HL-60 (cell line): ENCODE data around the gene GLRA3.

ENCODE experiments used
- DNase-seq, 2 experiments: peaks; one replicate each; pipeline ENCODE4 v3.0.0-alpha.2; 2010 to 2020; ENCODE audit warnings: low read depth in 1 of 2, low spot score in 1 of 2
- H3K27ac ChIP-seq: fragments of 250-450 bp; sonication (Bioruptor Pico); replicated peaks from 2 replicates; pipeline ENCODE4 v1.5.1; 2020; ENCODE audit warnings: mild to moderate bottlenecking, moderate library complexity
- H3K27me3 ChIP-seq: fragments of 250-450 bp; sonication (Bioruptor Pico); 2 replicates; pipeline ENCODE4 v1.5.1; 2021; ENCODE audit warnings: mild to moderate bottlenecking, moderate library complexity; ENCODE audit not compliant: insufficient read depth, poor library complexity, severe bottlenecking
- H3K4me3 ChIP-seq: replicated peaks from 2 replicates; pipeline ENCODE4 v1.5.1; 2011; ENCODE audit warnings: mild to moderate bottlenecking, control low read depth, low read length; ENCODE audit not compliant: insufficient read depth
- GABPA ChIP-seq: IDR thresholded peaks from 2 replicates; pipeline ENCODE4 v1.6.1; 2012; ENCODE audit warnings: low read depth
- POLR2AphosphoS5 ChIP-seq: IDR thresholded peaks from 2 replicates; pipeline ENCODE4 v1.6.1; 2012; ENCODE audit warnings: low read depth
- SPI1 ChIP-seq: IDR thresholded peaks from 2 replicates; pipeline ENCODE4 v1.6.1; 2012; ENCODE audit warnings: low read depth, mild to moderate bottlenecking, borderline replicate concordance
- TF ChIP-seq, protein P1 (sequence below): IDR thresholded peaks from one replicate; pipeline ENCODE4 v1.5.1; 2011; ENCODE audit warnings: low read length, control low read depth, inconsistent platforms; ENCODE audit not compliant: insufficient read depth
- TF ChIP-seq, protein P2 (sequence below): IDR thresholded peaks from 2 replicates; pipeline ENCODE4 v1.6.1; 2012; ENCODE audit warnings: low read depth; ENCODE audit not compliant: insufficient replicate concordance

Gene GLRA3

DNA sequence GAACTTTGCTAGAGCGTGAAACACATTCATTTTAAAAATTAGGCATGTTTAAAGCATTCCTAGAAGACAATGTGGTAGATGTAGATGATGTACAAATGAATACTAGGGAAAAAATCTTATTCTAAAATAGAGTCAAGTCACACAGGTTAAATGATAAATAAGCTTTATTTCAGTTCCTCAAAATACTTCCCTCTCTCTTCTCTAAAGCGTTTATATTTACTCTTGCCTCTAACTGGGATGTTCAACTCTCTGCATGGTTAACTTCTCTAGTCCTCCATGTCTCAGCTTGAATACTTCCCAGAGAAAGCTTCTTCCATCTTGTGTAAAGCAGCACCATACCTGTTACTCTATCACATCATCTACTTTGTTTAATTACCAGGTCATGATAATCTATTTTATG lies 30.9 kb upstream of the GLRA3 start:
- no peak overlapping the region for H3K4me3 ChIP-seq
- TF ChIP-seq, protein P1, sequence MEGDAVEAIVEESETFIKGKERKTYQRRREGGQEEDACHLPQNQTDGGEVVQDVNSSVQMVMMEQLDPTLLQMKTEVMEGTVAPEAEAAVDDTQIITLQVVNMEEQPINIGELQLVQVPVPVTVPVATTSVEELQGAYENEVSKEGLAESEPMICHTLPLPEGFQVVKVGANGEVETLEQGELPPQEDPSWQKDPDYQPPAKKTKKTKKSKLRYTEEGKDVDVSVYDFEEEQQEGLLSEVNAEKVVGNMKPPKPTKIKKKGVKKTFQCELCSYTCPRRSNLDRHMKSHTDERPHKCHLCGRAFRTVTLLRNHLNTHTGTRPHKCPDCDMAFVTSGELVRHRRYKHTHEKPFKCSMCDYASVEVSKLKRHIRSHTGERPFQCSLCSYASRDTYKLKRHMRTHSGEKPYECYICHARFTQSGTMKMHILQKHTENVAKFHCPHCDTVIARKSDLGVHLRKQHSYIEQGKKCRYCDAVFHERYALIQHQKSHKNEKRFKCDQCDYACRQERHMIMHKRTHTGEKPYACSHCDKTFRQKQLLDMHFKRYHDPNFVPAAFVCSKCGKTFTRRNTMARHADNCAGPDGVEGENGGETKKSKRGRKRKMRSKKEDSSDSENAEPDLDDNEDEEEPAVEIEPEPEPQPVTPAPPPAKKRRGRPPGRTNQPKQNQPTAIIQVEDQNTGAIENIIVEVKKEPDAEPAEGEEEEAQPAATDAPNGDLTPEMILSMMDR, result no peak
- no peak for TF ChIP-seq POLR2AphosphoS5
- TF ChIP-seq, protein P2, sequence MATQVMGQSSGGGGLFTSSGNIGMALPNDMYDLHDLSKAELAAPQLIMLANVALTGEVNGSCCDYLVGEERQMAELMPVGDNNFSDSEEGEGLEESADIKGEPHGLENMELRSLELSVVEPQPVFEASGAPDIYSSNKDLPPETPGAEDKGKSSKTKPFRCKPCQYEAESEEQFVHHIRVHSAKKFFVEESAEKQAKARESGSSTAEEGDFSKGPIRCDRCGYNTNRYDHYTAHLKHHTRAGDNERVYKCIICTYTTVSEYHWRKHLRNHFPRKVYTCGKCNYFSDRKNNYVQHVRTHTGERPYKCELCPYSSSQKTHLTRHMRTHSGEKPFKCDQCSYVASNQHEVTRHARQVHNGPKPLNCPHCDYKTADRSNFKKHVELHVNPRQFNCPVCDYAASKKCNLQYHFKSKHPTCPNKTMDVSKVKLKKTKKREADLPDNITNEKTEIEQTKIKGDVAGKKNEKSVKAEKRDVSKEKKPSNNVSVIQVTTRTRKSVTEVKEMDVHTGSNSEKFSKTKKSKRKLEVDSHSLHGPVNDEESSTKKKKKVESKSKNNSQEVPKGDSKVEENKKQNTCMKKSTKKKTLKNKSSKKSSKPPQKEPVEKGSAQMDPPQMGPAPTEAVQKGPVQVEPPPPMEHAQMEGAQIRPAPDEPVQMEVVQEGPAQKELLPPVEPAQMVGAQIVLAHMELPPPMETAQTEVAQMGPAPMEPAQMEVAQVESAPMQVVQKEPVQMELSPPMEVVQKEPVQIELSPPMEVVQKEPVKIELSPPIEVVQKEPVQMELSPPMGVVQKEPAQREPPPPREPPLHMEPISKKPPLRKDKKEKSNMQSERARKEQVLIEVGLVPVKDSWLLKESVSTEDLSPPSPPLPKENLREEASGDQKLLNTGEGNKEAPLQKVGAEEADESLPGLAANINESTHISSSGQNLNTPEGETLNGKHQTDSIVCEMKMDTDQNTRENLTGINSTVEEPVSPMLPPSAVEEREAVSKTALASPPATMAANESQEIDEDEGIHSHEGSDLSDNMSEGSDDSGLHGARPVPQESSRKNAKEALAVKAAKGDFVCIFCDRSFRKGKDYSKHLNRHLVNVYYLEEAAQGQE, result no peak
- TF ChIP-seq SPI1, result no peak
- TF ChIP-seq GABPA, result no peak
- DNase-seq, result no peak
- no peaks in the 10 kb centered on the region for H3K27me3 ChIP-seq
- no peak overlapping the region for H3K27ac ChIP-seq

DNA sequence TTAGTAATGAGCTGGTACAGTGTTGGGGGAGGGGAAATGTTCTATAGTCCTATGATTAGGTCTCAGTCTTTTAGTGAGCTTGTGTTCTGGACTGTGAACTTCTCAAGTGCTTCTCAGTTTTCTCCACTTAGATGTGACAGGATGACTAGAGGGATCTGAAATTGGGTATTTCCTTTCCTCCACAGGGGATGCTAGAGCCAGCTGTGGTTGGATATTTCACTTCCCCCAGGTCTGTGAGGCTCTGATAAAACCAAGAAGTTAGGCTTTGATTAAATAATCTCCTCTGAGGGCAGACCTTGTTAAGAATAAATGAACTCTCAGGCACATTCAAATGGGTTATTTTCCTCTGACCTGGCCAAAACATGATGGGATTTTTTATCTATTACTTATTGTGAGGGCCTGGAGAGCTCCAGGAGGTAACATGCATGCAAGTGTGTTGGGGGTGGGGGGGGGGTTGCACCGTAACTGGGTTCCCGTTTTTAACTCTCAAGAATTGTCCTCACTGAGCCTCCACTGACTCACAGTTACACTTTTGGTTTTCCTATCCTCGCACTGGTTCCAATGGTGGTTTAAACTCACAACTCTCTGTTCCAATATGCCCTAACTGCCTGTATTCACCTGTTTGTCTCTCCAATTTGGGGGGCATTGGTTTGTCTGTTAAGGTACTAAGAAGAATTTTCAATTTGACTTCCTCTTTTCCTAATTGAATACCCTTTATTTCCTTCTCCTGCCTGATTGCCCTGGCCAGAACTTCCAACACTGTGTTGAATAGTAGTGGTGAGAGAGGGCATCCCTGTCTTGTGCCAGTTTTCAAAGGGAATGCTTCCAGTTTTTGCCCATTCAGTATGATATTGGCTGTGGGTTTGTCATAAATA lies 28.1 kb upstream of the GLRA3 start:
- no peaks in the 10 kb centered on the region for H3K27me3 ChIP-seq
- DNase-seq, result no peak
- TF ChIP-seq, protein P1, result no peak
- TF ChIP-seq SPI1 (no peak), GABPA (no peak), POLR2AphosphoS5 (no peak)
- TF ChIP-seq, protein P2, result no peak
- H3K4me3 ChIP-seq, result no peak overlapping the region
- H3K27ac ChIP-seq, result no peak overlapping the region

DNA sequence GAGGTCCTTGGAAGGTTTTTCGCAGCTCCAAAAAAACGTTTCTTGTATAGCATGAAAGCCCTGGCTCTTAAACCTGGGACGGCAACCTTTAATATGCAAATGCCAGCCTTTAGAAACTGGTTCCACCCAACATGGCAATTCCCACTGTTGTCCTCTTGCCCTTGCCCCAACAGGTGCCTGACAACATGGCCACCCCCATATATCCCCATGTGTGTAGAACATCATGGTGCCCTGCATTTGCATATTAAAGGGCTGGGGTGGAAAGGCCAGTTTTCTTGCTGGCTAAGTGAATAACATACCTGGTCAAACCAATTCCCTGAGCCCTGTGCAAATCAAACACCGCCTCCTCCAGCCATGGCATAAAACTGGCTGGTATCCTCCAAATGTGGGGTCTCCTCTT lies 26.0 kb upstream of the GLRA3 start:
- Histone ChIP-seq H3K27me3 (no peaks in the 10 kb centered on the region), H3K27ac (no peak overlapping the region), H3K4me3 (no peak overlapping the region)
- no peak for TF ChIP-seq GABPA
- TF ChIP-seq, protein P2, result no peak
- TF ChIP-seq POLR2AphosphoS5, result no peak
- TF ChIP-seq, protein P1, result no peak
- TF ChIP-seq SPI1, result no peak
- no peak for DNase-seq
